ENCODE results near the gene ERP44.

The ERP44 gene

DNA sequence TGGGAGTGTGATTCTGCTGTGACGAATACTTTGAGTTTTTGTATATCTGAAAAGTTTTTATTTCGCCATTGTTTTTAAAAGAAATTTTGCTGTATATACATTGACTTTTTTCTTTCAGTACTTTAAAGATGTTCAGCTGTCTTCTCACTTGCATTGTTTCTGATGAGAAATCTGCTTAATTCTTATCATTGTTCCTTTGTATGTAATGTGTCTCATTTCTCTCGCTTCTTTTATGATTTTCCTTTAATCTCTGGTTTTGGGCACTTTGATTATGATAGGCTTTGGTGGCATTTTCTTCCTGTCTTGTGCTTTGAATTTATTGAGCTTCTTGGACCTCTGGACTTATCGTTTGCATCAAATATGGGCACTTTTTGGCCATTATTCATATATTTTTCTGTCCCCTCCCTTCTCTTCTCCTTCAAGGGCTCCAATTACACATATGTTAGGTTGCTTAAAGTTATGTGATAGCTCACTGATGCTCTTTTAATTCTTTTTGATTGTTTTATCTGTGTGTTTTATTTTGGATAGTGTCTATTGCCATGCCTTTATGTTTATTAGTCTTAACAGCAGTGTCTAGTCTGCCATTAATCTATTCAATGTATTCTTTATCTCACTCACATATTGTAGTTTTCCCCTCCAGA, 161.7 kb downstream of the ERP44 start:
- DNase-seq (ENCODE audit: low read depth in 2 of 2): no peak

- no peak for DNase-seq (ENCODE audit: low read depth in 2 of 2)
Measured at GRCh38 chr9:99931155-99931840, 167.5 kb downstream of the ERP44 start.

- DNase-seq (ENCODE audit: low read depth in 2 of 2): no peak
Measured at GRCh38 chr9:99929652-99930051, 169.1 kb downstream of the ERP44 start.

All from stimulated activated CD8-positive, alpha-beta memory T cell treated with anti-CD3 and anti-CD28 coated beads, Interleukin-2, amount 100 ng/mL, for 48 hours (primary cell).